ENCODE results near the gene FBH1. TPM values are rescaled to one million over a fixed set of nuclear protein-coding genes. Genes with fewer than 3 reads are reported as not detected.
"Not testable (repeated sequence)": the region's sequence is repeated elsewhere in the genome, so short reads cannot be mapped to it uniquely, and the experiment has no call there.

FBH1 gene
- polyA plus RNA-seq, 1 experiment, result 65.2 TPM

DNA sequence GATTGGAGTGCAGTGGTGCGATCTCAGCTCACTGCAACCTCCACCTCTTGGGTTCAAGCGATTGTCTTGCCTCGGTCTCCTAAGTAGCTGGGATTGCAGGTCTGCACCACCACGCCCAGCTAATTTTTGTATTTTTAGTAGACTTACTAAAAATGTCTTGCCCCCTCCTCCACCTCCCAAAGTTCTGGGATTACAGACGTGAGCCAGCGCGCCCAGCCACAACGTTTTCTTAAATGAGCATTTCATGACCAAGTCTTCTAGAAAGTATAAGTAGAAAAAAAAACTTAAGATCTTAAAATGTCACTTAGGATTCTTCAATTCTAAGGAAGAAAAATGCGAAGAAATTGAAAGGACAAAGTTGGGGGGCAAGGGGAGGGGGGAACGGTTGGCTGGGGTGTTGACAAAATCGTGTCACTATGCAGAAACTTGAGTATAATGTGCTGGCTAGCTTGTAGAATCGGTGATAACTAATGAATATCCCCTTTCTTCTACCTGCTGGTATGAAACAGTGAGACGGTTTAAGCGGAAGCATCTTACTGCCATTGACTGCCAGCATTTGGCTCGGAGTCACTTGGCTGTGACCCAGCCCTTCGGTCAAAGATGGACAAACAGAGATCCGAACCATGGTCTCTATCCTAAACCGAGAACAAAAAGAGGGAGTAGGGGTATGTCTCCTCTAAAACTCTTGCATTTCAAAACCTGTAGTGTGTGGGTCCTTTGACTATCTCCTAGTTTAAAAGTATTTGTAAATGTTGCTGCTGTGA, 12.7 kb downstream of the FBH1 start:
- no peak for DNase-seq (ENCODE audit: low read depth, low spot score)
- H3K27ac ChIP-seq (ENCODE audit: low read depth, low read length), result no peak overlapping the region
- H3K4me3 ChIP-seq (ENCODE audit: low read depth, low read length), result no peak overlapping the region
- POLR2A ChIA-PET, result interaction anchor here (0.6 kb wide), 1 partner anchor 348 kb away, joined by 4 read pairs; no protein-coding TSS in a partner anchor
- CTCF ChIA-PET, result no interaction called here
- no peaks in the 10 kb centered on the region for H3K27me3 ChIP-seq (ENCODE audit: control insufficient read depth, insufficient read depth, low read length)
- peaks cover 4% of the 10 kb centered on the region; the same call in 1 of the 2 replicates for H3K9me3 ChIP-seq (ENCODE audit: control insufficient read depth, insufficient read depth, low read length)
- TF ChIP-seq, protein P1, sequence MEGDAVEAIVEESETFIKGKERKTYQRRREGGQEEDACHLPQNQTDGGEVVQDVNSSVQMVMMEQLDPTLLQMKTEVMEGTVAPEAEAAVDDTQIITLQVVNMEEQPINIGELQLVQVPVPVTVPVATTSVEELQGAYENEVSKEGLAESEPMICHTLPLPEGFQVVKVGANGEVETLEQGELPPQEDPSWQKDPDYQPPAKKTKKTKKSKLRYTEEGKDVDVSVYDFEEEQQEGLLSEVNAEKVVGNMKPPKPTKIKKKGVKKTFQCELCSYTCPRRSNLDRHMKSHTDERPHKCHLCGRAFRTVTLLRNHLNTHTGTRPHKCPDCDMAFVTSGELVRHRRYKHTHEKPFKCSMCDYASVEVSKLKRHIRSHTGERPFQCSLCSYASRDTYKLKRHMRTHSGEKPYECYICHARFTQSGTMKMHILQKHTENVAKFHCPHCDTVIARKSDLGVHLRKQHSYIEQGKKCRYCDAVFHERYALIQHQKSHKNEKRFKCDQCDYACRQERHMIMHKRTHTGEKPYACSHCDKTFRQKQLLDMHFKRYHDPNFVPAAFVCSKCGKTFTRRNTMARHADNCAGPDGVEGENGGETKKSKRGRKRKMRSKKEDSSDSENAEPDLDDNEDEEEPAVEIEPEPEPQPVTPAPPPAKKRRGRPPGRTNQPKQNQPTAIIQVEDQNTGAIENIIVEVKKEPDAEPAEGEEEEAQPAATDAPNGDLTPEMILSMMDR (IDR thresholded peaks at IDR 0.05; ENCODE audit: low read depth, low read length), result no peak

DNA sequence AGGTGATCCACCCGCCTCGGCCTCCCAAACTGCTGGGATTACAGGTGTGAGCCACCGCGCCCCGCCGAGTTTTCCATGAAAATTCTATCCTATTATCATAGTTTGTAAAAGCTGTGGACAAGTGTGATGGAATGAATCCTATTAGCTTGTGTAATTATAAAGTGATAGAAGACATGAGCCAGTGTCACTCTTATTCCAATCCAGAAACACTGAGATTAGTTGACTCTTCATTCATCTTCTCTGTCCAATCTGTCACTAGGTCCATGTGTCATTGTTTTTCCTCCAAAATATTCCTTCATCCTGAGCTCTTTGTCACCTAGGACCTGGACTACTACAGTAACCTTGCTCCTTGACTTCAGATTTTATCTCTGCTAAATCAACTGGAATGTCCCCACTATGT, 13.5 kb downstream of the FBH1 start:
- no peak overlapping the region for H3K4me3 ChIP-seq (ENCODE audit: low read depth, low read length)
- DNase-seq (ENCODE audit: low read depth, low spot score), result no peak
- CTCF ChIA-PET, result no interaction called here
- no peaks in the 10 kb centered on the region for H3K9me3 ChIP-seq (ENCODE audit: control insufficient read depth, insufficient read depth, low read length)
- TF ChIP-seq, protein P1 (IDR thresholded peaks at IDR 0.05; ENCODE audit: low read depth, low read length), result no peak
- POLR2A ChIA-PET, result no interaction called here
- H3K27ac ChIP-seq (ENCODE audit: low read depth, low read length), result no peak overlapping the region
- H3K27me3 ChIP-seq (ENCODE audit: control insufficient read depth, insufficient read depth, low read length), result no peaks in the 10 kb centered on the region

DNA sequence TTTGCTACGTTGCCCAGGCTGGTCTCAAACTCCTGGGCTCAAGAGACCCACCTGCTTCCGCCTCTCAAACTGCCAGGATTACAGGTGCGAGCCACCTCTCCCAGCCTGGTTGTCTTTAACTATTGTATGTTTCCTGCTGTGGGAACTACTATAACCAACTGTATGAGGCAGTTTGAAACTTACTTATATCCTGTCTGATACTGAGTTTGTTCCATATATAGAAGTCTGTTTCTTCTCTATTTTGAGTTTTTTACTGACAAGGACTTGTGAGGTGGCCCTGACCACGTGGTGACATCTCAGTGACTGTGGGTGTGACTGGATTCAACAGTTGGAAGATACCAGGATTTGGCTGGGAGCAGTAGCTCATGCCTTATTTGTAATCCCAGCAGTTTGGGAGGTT, 14.2 kb downstream of the FBH1 start:
- H3K27ac ChIP-seq (ENCODE audit: low read depth, low read length), result no peak overlapping the region
- TF ChIP-seq, protein P1 (IDR thresholded peaks at IDR 0.05; ENCODE audit: low read depth, low read length), result no peak
- ChIA-PET POLR2A (no interaction called here), CTCF (no interaction called here)
- no peak overlapping the region for H3K4me3 ChIP-seq (ENCODE audit: low read depth, low read length)
- no peaks in the 10 kb centered on the region for H3K9me3 ChIP-seq (ENCODE audit: control insufficient read depth, insufficient read depth, low read length)
- no peaks in the 10 kb centered on the region for H3K27me3 ChIP-seq (ENCODE audit: control insufficient read depth, insufficient read depth, low read length)
- no peak for DNase-seq (ENCODE audit: low read depth, low spot score)

DNA sequence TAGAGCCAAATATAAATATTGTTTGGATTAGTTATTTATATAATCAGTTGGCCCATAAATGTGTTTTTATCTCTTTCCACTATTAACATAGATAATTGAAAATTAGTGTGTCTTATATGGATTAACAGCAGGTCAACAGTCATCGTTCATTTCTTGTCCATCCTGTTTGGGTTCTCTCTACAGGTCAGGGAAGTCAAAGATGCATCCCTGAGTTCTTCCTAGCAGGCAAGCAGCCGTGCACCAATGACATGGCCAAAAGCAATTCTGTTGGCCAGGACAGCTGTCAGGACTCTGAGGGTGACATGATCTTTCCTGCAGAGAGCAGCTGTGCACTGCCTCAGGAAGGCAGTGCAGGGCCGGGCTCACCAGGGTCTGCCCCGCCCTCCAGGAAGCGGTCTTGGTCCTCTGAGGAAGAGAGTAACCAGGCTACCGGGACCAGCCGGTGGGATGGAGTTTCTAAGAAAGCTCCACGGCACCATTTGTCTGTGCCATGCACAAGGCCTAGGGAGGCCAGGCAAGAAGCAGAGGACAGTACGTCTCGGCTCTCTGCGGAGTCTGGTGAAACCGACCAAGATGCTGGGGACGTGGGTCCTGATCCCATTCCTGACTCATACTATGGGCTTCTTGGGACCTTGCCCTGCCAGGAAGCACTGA, 15.9 kb downstream of the FBH1 start:
- DNase-seq (ENCODE audit: low read depth, low spot score), result no peak
- H3K27ac ChIP-seq (ENCODE audit: low read depth, low read length), result no peak overlapping the region
- no peaks in the 10 kb centered on the region for H3K9me3 ChIP-seq (ENCODE audit: control insufficient read depth, insufficient read depth, low read length)
- POLR2A ChIA-PET, result no interaction called here
- CTCF ChIA-PET, result no interaction called here
- TF ChIP-seq, protein P1 (IDR thresholded peaks at IDR 0.05; ENCODE audit: low read depth, low read length), result no peak
- no peak overlapping the region for H3K4me3 ChIP-seq (ENCODE audit: low read depth, low read length)
- H3K27me3 ChIP-seq (ENCODE audit: control insufficient read depth, insufficient read depth, low read length), result no peaks in the 10 kb centered on the region

DNA sequence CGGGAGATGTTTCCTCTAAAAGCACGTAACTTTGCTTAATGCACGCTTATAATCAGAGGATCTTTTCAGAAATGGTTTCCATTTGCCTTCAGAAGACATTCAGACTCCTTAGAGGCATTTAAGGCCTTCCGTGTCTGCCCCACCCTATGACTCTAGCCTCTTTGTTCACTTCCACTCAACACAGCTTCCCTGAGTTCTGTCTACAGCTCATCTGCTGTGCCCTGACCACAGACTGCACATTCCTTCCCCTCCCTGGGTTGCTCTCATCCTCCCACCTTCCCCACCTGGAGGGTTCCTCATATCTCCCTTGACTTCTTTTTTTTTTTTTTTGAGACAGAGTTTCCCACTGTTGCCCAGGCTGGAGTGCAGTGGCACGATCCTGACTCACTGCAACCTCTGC, 16.6 kb downstream of the FBH1 start:
- ChIA-PET CTCF (no interaction called here), POLR2A (no interaction called here)
- H3K9me3 ChIP-seq (ENCODE audit: control insufficient read depth, insufficient read depth, low read length), result no peaks in the 10 kb centered on the region
- no peak overlapping the region for H3K4me3 ChIP-seq (ENCODE audit: low read depth, low read length)
- no peaks in the 10 kb centered on the region for H3K27me3 ChIP-seq (ENCODE audit: control insufficient read depth, insufficient read depth, low read length)
- H3K27ac ChIP-seq (ENCODE audit: low read depth, low read length), result no peak overlapping the region
- TF ChIP-seq, protein P1 (IDR thresholded peaks at IDR 0.05; ENCODE audit: low read depth, low read length), result no peak
- DNase-seq (ENCODE audit: low read depth, low spot score), result no peak

DNA sequence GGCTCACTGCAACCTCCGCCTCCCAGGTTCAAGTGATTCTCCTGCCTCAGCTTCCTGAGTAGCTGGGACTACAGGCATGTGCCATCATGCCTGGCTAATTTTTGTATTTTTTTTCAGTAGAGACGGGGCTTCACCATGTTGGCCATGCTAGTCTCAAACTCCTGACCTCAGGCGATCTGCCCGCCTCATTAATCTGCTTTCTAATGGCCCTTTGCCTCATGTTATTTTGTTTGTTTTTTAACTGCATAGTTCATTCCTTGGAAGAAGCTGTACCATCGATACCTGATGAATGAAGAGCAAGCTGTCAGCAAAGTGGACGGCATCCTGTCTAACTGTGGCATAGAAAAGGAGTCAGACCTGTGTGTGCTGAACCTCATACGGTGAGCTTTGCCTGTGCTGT, 18.6 kb downstream of the FBH1 start:
- H3K9me3 ChIP-seq (ENCODE audit: control insufficient read depth, insufficient read depth, low read length); H3K27ac ChIP-seq (ENCODE audit: low read depth, low read length); POLR2A ChIA-PET; H3K27me3 ChIP-seq (ENCODE audit: control insufficient read depth, insufficient read depth, low read length); DNase-seq (ENCODE audit: low read depth, low spot score); H3K4me3 ChIP-seq (ENCODE audit: low read depth, low read length): not testable (repeated sequence)
- CTCF ChIA-PET, result interaction anchor here (0.7 kb wide), 2 partner anchors 20 to 66 kb away, joined by 3 to 4 read pairs; no protein-coding TSS in a partner anchor
